Upper lobe of left lung (tissue), 4 donors: ENCODE measurements around the gene SBNO1.

Source experiments
- EP300 ChIP-seq, 4 donors: sonication (generic); formaldehyde crosslinking; IDR thresholded peaks; one replicate each; pipeline ENCODE4 v1.5.1; 2017; ENCODE audit warnings: antibody characterized with exemption in 4 of 4, control low read depth in 2 of 4
- POLR2A ChIP-seq, 4 donors: fragments of 450-650 bp; IDR thresholded peaks; one replicate each; pipeline ENCODE4 v1.5.1; 2016 to 2017; ENCODE audit warnings: antibody characterized with exemption in 4 of 4, mild to moderate bottlenecking in 2 of 4
- POLR2AphosphoS5 ChIP-seq, 2 donors: sonication (generic); formaldehyde crosslinking; IDR thresholded peaks; one replicate each; pipeline ENCODE4 v1.5.1; 2017; ENCODE audit warnings: antibody characterized with exemption in 2 of 2
- TF ChIP-seq, protein P1 (sequence below), 6 experiments: fragments of 450-650 bp in 4 of 6; fragments of 200-600 bp in 2 of 6; sonication (generic) in 2 of 6; IDR thresholded peaks; one replicate each; pipeline ENCODE4 v1.5.1; 2016 to 2019; ENCODE audit warnings: antibody characterized with exemption in 6 of 6

DNA sequence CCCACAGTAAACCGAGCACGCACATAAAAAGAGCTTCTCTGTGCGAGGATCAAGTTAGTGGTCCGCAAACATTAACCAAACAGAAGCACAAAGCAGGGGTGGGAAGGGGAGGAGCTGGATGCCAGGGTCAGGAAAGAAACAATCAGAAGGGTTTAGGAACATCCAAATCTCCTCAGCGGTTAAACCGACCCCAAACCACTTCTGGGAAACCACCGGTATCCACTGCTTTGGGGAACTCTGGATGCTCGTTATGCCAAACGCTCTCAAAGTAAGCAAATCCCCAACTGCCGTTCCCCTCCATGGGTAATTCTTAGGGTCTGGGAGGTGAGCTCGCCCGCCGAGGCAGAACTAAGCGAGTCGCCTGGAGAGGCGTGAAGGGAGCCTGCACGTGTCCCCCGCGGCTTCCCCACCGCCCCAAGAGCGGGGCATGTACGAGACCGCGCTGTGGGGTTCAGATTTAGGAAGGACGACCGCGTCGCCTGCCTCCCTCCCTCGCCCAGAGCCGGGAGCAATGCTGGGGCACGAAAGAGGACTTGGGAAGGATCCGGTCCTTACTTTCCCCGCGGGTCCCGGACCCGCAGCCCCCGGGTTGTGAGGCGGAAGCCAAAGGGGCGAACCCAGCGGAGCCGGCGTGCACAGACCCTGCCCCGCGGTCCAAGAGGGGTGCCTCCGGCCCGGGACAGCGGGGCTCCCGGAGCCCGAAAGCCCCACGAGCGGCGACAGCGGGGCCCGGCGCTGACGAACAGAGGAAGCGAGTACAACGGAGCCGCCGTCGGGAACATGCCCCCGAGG is 711 bp downstream of the SBNO1 start:
- TF ChIP-seq, protein P1, sequence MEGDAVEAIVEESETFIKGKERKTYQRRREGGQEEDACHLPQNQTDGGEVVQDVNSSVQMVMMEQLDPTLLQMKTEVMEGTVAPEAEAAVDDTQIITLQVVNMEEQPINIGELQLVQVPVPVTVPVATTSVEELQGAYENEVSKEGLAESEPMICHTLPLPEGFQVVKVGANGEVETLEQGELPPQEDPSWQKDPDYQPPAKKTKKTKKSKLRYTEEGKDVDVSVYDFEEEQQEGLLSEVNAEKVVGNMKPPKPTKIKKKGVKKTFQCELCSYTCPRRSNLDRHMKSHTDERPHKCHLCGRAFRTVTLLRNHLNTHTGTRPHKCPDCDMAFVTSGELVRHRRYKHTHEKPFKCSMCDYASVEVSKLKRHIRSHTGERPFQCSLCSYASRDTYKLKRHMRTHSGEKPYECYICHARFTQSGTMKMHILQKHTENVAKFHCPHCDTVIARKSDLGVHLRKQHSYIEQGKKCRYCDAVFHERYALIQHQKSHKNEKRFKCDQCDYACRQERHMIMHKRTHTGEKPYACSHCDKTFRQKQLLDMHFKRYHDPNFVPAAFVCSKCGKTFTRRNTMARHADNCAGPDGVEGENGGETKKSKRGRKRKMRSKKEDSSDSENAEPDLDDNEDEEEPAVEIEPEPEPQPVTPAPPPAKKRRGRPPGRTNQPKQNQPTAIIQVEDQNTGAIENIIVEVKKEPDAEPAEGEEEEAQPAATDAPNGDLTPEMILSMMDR (IDR thresholded peaks at IDR 0.05), result no peak
- TF ChIP-seq POLR2A (IDR thresholded peaks at IDR 0.05) (no peak), EP300 (IDR thresholded peaks at IDR 0.05) (no peak), POLR2AphosphoS5 (IDR thresholded peaks at IDR 0.05) (no peak)
